Mucosa of gallbladder (tissue), 1 donor: Measurements from ENCODE around the gene TIGAR. TPM values are rescaled to one million over a fixed set of nuclear protein-coding genes. Genes with fewer than 3 reads are reported as not detected.

ENCODE experiments used
- DNase-seq: peaks from one replicate; pipeline ENCODE4 v3.0.0-alpha.2; 2020; ENCODE audit warnings: low spot score
- total RNA-seq: library from RNA; stranded (reverse); gene quantifications from one replicate; pipeline ENCODE4 v1.2.1, GENCODE V29; 2021
- donor health status: DM: no; HTN: no; CAD: no.

Gene TIGAR
- total RNA-seq, 1 donor from 2014 or later, result 14.1 TPM

DNA sequence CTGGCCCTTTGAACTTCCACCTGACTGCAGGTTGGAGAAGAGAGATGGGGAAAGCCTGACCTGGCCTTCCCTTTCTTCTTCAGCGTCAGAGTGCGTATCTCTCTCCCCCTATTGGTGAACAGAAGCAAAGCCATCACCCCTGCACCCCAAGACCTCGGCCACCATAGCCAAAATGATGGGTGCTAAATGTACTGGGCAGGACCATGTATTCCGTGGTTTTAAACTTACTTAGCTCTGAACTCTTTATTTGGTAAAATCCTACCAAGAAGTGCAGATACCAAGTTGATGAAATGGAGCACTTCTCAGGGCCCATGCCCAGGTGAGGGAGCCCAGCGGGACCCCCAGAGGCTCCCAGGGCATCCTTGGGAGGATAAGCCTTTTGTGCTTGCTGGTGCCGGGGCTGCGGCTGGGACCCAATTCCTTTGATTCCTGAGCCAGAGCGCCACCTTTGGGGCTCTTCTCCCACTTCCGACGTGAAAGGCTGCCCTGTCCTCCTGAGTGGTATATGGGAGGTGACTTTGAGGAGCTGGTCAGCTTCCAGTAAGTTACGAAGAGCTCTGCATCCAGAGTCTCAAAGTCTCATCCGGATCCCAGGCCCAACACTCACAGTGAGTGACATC is 38.0 kb upstream of the TIGAR start:
- DNase-seq, result no peak

DNA sequence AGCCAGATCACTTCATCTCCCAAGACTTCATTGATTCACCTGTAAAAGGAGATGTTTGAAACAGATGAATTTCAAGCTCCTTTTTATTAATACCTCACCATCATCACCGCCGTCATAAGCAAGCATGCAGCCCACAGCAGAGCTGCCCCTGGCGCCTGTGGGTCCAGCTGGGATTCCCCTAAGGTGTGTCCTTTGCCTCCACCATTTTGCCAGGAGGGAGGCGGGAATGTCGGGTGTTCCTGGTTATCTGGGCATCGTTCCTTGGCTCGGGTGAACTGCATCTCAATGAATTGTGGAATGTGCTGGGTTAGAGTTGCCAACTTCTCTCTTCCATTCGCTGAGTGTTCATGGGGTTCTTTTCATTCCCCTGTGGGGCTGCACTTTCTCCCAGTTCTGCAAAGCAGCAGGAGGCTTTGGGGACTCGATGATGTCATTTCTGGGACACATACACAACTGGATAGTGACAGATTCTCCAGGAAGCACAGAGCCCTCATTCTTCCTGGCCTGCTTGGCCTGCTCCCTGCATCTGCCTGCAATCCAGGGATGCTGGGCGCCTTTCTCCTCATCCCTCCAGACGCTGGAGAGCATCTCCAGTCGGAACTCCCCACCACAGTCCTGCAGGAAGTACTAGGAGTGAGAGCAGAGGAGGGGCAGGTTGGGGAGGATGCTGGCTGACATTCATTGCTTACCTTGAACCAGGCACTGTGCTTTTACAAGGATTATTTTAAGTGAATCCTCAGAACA is 37.3 kb upstream of the TIGAR start:
- DNase-seq, result no peak

DNA sequence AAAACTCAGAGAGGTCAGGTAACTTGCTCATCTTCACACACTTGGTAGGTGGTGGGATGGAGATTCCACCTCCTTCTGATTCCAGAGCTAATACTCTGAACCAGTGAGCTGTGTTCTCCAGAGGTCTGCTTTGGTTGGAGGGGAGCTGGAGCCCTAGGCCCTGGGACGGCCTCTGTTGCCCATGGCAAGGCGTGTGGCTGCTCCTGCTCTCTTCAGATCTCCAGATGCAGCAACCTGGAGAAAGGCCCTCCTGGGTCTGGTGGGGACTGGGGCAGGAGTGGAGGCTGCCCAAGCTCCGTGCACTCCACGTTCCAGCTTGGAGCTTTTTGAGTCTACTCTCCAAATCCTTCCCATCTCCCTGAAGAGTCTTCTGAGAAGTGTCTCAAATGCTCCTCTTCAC is 36.7 kb upstream of the TIGAR start:
- DNase-seq, result no peak

DNA sequence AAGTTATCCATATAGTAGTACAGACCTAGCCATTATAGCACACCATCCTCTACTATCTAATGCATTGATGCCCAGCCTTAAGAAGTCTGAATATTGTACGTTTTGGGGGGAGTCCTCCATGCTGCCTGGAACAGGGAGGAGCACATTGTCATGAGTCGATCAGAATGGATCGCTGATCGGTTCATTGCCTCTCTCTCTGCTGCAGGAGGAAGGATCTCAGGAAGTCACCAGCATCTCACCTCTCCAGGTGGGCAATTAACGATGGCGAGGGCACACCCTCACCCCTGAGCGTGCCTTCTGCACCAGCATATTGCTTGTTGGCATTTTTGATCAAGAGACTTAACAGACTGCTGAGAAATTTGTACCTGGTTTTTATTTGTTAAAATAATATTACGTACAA is 35.9 kb upstream of the TIGAR start:
- no peak for DNase-seq

DNA sequence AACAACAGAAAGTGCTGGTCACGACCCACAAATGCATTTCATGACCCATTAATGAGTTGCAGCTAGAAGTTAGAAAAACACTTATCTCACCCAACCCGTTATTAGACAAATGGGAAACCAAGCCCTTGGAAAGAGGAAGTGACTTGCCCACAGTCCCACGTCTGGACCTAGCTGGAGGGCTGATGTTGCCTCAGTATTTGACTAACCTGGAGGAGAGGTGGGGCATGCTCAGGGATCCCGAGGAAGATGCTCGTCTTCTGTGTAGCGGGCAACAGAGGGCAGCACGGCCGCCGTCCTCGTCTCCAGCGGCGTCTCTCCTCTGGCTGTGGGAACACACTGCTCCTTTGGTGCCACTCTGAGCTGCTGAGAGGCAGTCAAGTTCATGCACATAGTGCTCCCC is 34.8 kb upstream of the TIGAR start:
- DNase-seq, result no peak

DNA sequence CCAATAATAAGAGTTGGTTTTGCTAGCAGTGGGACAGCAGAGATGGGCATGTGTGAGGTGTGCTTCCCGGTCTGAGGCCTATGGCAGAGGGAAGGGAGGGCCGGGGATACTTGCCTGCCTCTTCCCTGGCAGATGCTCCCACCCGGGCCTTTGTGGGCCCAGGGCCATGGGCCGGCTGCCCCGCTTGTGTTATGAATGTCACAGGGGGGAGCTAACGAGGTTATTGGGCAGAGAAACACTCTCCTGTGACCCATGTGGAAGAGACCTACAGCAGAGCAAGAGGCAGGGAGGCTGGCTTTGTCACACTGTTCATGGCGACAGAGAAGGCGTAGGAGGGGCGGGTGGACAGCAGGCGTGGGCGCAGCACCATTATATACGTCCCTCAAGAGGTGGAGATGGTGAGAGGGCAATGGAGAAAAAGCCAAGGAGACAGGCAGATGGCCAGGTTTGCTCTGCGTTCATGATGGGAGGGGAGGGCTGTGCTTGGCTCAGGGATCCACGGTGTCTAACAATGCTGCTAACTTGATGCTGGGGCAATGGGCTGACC is 34.2 kb upstream of the TIGAR start:
- no peak for DNase-seq

DNA sequence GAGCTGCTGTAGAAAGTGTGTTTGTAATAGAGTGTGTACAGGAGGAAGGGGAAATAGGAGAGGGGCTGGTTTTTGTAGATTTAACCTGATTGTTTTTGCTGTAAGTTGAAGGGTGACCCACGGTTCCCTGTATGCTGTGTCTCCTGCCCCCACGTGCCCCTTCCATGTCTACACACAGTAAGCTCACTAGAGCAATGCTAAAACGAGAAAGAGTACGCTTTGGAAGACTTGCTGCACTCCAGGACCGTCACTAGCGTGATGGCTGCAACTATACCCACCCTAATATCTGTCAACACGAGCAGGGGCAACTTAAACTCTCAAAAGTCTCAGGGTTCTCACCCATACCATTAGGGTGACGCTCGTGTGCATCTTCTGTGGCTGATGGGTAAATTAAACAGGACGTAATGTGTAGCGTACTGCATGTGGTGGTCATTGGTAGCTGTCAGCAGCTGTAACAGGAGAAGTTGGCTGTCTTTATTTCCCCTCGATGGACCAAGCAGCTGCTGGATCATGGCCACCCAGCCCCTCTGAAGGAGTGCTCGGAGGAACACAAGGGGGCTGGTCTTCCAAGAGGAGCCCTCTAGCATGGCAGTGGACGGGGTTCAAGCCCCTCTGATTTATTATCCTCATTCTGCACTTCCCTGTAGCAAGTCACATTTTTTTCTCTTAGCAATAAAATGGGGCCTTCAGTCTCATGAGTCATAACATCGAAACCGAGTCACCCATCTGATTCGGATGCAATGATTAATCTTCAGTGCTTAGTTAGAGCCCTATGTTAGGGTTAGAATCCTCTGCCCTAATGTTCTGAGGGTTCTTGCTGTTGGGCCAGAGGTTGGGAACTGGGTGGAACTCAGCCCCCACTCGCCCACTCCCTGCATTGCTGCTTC is 33.4 kb upstream of the TIGAR start:
- no peak for DNase-seq

DNA sequence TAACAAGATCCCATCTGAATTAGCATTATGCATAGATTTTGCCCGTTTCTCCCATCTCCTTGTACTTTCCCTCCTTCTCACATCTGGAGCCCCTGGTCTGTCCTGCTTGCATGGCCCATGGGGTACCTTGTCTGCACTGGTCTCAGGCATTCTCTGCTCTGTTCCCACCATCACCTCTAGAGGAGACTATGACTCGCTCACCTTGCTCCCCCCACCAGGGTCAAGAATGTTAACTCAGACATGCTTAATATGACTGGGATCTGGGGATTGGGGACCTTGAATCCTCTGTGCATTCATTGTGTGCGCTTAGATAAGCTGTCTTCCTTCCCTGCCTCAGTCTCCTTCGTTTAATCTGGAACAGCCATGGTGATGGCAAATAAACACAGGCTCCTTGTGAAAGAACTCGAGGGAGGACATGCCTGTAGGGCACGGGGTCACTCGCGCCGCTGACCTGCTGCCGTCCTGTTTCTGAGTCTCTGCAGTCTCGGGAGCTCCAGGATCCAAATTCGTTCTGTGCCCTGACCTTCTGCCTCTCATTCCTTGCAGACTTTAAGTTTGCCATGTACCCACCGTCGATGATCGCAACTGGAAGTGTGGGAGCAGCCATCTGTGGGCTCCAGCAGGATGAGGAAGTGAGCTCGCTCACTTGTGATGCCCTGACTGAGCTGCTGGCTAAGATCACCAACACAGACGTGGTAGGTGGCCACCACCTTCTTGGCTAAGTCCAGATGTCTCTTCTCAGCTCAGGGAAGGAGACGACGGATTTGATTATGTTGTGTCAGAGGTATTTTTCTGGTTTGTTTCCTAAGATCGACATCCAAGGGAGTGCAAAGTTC is 32.5 kb upstream of the TIGAR start:
- DNase-seq, result no peak

DNA sequence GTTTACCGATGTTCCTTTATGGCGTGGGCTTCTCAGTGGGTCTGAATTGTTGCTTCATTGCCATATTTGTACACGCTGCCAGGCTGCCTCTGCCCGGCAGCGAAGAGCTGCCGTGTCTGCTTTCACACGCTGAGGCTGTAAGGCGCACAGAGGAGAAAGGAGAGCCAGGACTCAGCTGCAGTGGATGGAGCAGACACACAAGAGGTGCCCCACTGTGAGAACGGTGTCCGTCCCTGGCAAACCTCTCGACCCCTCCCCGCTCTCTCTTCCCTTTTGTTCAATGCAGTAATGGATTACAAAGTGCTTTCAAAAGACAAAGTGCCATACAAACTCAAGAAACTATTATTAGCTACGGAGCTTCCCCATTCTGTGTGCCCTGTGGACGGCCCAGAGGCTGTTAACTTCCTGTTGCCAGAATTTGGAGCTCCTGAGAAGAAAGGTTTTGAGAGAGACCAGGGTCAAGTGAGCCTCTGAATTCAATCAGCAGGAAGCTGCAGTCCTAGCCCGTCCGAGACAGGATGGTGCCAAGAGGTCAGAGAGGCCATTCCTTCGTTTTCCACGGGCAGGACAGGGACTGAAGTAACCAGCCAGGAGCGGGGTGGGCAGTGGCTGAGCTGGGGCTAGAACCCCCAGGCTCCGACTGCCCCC is 31.7 kb upstream of the TIGAR start:
- DNase-seq, result no peak

DNA sequence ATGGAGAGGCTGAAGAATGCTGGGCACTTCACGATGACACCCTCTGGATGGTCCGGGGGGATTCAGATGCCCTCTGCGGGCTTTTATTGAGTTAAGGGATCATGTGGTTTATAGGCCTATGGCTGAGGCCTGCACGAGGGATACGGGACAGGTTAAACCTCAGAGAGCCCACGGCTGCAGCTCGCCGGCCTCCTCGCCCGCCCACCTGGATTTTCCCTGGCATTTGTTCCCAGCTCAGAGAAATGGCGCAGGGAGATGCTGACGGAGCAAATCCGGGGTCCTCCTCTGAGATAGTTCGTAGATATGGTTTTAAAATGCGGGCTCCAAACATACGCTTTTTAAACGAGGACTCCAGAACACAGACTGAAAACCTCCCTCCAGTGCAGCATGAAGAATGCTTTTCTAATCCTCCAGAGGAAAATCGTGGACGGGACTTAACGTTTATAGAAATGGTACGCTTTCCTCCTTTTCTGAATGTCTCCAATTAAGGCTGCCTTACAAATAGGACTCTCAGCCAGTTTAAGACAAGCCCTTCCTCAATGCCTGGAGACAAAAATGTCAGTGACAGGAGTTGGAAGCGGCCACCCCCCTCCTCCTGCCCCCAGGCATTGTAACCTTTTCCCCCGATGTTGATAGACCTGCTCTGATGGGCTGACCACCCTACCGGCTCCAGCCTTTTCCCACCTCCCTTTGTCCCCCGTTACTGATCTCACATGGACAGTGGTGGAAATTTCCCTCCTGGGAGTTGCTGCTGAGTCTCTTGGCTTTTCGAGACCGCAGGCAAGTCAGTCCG is 30.8 kb upstream of the TIGAR start:
- DNase-seq, result no peak

DNA sequence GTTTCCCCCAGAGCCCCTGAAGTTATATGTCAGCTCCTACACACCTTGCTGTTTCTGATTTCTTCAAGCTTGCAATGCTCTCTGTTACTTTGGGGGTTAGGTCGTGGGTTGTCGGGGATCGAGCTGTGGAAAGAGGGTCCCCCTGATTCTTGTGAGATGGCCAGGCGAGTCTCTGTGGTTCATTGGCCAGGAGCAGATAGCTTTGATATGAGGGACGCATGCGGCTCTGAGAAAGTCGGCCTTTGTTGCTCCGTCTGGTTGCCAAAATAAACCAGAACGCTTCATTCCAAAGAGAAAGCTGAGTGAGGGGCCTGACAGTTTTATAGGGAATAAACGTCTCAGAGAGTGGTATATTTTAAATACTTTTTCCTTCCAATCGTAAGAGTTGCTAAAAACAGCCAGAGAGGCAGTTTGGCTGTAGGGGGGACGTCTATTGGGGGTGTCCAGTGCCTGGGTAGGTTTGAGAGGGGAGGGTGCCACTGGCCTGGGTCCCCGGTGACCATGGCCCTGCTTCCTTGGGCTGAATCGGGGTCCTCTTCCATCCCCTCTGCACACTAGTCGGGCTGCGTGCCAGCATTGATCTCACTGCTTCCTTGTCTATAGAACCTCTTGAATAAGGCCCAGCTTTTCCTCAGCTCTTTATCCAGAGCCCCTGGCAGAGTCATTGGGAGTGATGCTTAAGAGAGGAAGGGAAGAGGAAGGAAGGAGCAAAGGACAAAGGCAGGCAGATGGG is 28.5 kb upstream of the TIGAR start:
- no peak for DNase-seq

DNA sequence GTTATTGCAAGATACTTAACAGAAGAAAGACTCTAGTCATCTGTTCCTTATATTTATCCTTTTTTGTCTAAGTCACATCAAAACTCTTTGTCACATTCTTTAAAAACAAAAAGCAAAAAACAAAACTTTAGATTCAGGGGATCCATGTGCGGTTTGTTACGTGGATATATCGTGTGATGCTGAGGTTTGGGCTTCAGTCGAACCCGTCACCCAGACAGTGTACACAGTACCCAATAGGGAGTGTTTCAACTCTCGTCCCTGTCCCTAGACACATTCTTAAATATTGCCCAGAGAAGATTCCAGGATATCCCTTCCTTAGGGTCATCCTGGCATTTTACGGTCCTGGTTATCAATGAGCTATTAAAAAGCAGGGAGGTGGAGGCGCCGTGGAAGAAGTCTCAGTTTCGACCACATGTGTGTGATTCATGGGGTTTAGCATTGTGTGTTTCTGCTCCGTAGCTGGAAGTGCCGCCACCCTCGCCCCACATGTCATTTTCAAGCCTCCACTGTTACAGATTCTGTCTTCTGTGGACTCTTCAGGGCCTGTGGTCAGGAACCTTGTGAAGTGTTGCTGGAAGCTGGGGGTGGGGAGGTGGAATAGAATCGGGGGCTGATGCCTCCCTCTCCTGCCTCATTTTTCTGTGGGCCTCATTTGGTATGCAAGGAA is 27.6 kb upstream of the TIGAR start:
- no peak for DNase-seq

DNA sequence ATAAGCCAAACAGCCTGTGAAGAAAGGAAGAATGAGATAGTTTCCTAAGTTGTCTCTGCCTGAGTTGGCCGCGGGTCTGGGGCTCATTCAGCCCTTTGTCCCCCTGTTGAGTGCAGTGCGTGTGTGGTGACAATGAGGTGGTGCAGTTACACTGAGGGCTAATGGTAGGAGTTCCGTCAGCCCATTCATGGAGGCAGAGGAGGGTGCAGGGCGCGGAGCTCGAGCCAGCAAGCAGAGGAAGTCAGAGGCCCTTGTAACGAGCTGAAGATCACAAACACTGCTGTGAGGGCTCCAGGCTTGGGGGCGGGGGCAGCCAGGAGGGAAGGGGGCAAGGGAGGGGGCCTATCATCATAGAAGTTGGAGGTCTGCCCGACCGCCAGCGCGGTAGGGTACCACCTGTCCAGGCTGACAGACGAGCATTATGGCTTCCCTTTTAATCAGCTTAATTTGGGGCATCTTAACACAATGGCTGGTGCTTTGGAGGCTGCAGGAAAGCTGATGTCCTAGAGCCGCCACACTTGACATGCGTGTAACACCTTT is 27.0 kb upstream of the TIGAR start:
- no peak for DNase-seq

DNA sequence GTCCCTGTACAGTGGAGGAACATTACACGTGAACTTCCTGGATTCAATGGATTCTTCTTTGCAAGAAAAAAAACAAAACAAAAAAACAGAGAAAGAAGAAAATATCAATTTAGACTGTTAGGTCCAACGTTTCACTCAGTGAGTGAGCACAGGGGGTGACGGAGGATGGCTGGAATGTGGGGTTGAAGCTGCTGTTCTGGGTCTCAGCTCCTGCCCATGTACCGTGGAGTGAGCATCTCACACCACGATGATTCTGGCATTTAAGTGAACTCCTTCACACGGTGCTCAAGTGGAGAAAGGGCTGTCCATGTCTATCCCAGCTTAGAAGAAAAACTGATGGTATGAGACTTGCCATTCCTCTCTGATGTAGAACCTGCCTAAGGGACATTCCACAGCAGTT is 24.3 kb upstream of the TIGAR start:
- no peak for DNase-seq

DNA sequence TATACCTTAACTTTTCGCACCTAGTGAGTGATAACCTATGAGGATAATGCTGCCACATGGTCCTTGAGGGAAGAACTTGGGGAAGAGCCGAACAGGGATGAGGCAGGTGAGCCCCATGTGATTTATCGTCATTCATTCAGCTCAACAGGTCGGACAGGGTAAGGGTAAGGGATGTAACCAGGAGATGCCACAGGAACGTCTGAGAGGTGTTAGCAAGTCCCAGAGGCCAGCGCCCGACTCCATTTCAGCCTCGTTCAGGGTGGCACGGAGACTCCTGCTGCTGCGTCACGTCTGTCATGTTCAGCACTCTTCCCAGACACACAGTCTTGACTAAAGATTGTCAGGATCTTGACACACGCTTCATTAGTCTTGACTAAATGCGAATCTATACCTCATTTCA is 23.4 kb upstream of the TIGAR start:
- no peak for DNase-seq

DNA sequence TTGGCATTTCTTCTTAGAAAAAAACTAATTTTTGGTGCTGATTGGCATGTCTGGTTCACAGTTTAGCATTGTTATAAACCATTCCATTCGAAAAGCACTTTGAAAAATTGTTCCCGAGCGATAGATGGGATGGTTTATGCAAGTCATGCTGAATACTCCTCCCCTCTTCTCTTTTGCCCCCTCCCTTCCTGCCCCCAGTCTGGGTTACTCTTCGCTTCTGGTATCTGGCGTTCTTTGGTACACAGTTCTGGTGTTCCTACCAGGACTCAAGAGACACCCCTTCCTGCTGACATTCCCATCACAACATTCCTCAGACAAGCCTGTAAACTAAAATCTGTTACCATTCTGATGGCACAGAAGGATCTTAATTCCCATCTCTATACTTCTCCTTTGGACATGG is 20.1 kb upstream of the TIGAR start:
- no peak for DNase-seq

DNA sequence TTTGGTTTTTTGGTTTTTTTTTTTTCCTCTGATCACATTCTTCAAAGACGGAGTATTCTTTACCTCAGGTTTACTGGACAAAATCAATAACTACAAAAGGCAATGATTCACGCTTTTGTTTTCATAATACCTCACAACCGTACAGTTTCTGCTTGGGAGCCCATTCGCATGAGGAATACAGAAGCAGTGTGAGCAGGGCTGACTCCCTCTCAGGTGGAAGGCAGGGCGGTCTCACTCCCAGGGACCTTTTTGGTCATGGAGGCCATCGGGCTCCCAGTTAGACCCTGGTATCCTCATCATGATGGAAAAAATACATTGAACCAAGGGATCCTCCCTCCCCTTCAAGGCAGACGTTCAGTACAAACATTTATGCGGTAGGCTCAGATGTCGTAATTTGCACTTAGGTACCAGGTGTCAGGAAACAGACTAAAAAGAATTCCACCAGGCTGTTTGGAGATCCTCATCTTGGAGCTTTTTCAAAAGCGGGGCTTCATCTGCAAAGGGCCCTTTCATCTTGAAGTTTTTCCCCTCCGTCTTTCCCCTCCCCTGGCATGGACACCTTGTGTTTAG is 19.0 kb upstream of the TIGAR start:
- no peak for DNase-seq

DNA sequence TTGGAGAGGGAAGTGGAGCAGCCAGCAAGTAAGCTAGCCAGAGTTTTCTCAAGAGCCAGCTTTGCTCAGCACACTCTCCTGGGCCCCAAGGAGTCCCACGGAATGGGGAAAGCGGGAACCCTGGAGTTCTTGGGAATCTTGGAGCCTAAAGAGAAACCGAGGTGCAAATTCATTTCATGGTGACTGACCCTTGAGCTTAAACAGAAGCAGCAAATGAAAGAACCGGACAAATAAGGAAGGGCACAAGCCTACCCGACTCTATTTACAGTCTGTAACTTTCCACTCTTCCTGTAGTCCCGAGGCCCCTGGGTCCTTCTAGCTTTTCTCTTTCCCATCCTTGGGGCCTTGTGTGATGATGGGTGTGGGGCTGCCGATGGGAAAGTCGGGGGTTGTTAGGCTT is 18.1 kb upstream of the TIGAR start:
- no peak for DNase-seq
